ENCODE measurements around the gene TNFRSF6B. TPM values are rescaled to one million over a fixed set of nuclear protein-coding genes. Genes with fewer than 3 reads are reported as not detected.

Gene TNFRSF6B
- total RNA-seq, 1 donor from 2014 or later, result 2.3 TPM

DNA sequence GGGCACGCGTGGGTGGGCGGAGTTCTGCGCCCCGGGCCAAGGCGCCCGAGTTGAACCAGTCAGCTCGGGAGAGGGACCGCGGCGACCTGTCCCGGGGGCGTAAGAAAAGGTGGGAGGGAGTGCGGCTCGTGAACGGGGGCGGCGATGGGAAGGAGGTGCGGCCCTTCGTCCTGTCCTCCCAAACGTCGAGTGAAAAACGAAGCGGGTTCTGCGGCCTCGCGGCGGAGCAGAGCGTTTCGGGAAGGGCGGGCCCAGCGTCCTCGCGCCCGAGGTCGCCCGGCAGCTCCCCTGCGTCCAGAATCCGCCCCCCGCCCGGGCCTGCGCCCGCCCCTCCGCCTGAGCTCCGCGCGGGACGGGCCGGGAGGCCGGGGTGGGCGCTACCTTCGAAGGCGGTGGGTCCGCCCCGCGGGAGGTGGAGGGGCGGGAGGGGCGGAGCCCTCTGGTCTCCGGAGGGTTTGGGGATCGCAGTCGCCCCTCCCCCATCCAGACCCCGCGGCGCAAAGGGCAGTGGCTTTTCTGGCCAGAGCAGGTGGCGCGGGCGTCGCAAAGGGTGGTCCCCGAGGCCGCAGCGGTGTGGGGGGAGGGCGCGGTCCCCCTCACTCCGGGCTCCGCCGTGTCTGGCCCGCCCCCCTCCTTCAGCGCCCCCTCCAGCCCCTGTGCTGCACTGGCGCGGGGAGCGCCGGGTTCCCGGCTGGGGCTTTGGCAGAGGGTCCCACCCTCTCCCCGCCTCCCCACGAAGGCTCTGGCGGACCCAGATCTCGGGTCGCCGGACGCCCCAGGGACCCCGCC, 44.1 kb upstream of the TNFRSF6B start:
- H3K9me3 Mint-ChIP-seq (ENCODE audit: unreplicated experiment), result no peaks in the 10 kb centered on the region
- H3K27me3 Mint-ChIP-seq (ENCODE audit: unreplicated experiment), result no peaks in the 10 kb centered on the region
- DNase-seq (ENCODE audit: extremely low spot score, unreplicated experiment), result no peak
- no peak overlapping the region for H3K27ac Mint-ChIP-seq (ENCODE audit: unreplicated experiment)
- no peaks in the 10 kb centered on the region for H3K36me3 Mint-ChIP-seq (ENCODE audit: unreplicated experiment)
- TF ChIP-seq, protein P1, sequence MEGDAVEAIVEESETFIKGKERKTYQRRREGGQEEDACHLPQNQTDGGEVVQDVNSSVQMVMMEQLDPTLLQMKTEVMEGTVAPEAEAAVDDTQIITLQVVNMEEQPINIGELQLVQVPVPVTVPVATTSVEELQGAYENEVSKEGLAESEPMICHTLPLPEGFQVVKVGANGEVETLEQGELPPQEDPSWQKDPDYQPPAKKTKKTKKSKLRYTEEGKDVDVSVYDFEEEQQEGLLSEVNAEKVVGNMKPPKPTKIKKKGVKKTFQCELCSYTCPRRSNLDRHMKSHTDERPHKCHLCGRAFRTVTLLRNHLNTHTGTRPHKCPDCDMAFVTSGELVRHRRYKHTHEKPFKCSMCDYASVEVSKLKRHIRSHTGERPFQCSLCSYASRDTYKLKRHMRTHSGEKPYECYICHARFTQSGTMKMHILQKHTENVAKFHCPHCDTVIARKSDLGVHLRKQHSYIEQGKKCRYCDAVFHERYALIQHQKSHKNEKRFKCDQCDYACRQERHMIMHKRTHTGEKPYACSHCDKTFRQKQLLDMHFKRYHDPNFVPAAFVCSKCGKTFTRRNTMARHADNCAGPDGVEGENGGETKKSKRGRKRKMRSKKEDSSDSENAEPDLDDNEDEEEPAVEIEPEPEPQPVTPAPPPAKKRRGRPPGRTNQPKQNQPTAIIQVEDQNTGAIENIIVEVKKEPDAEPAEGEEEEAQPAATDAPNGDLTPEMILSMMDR (IDR thresholded peaks at IDR 0.05), result no peak
- peak overlapping the region; percentile 75 for H3K4me3 Mint-ChIP-seq (ENCODE audit: unreplicated experiment)
- H3K4me1 Mint-ChIP-seq (ENCODE audit: unreplicated experiment), result peaks cover 11% of the 10 kb centered on the region

DNA sequence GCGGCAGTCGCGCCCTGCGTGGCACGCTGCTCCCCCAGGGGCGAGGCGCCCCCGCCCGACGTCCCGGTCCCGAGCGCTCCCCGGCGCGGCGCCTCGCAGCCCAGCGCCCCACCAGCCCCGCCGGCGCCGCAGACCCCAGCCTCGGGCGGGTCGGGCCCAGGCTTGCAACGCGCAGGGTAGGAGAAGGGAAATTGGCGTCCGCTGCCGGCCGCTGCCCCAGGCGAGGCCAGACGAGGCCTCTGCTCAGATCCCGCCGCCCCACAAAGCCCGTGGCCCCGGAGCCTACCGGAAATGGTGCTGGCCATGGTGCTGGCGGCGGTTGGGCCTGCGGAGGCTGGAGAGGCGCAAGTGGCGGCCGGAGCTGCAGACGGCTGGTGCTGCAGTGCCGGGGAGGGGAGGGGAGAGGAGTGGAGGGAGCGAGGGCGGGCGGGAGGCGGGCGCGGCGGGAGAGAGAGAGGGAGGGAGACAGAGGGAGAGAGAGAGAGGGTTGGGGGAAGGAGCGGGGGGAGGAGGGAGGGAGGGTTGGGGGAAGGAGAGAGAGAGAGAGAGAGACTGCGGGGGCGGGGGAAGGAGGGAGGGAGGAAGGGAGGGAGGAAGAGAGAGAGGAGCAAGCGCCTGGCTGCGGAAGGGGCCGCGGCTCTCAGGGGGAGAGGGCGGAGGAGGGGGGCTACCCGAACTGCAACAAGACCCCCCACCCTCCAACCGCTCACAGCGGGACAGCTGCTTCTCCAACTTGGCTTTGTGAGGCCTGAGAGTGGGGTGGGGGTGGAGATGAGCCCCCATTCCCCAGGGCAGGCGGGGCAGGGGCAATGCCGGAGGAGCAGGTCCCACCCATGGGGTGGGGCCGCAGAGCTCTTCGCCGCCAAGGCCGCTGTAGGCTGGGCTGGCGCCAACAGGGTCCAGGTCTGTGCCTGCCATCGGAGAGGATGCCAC, 43.1 kb upstream of the TNFRSF6B start, which contains the start of gene STMN3:
Gene STMN3 (minus strand): TSS at position 384 of the 933 bp plus-strand sequence. CDS start 79 bp downstream, at position 305.
- peak; percentile 96 for DNase-seq (ENCODE audit: extremely low spot score, unreplicated experiment)
- no peaks in the 10 kb centered on the region for H3K36me3 Mint-ChIP-seq (ENCODE audit: unreplicated experiment)
- H3K27me3 Mint-ChIP-seq (ENCODE audit: unreplicated experiment), result no peaks in the 10 kb centered on the region
- H3K4me1 Mint-ChIP-seq (ENCODE audit: unreplicated experiment), result peaks cover 16% of the 10 kb centered on the region
- peak within 1 kb of the TSS; percentile 75 for H3K4me3 Mint-ChIP-seq (ENCODE audit: unreplicated experiment)
- H3K9me3 Mint-ChIP-seq (ENCODE audit: unreplicated experiment), result no peaks in the 10 kb centered on the region
- peak within 1 kb of the TSS; percentile 67 for H3K27ac Mint-ChIP-seq (ENCODE audit: unreplicated experiment)
- TF ChIP-seq, protein P1 (IDR thresholded peaks at IDR 0.05), result no peak

DNA sequence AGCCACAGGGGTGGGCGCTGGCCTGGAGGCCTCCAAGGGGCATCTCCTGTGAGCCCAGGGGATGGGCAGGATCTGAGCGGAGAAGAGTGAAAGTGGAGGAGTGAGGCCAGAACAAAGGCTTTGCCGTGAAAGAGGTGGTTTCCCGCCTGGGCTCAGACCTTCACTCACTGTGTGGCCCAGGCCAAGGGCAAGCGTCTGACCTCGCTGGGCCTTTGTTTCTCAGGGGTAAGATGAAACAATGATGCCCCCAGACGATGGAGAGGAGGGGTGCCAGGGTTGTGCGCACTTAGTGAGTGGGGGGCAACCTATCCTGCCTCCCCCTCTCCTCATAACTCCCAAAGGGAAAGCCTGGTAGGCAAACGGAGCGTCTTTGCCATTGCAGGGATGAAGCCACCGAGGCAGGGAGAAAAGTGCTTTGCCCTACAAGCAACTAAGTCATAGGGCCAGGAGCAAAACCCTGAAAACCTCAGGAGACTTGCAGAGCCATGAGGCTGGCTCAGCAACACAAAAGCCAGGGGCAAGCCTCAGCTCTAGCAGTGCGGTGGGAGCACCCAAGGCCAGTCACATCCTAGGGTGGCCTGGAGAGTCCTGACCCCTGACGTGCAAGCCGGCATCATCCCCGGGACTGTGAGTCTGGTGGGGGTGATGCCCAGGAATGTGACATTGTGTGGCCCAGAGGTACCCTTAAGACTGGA, 42.3 kb upstream of the TNFRSF6B start:
- peaks cover 24% of the 10 kb centered on the region for H3K4me1 Mint-ChIP-seq (ENCODE audit: unreplicated experiment)
- no peaks in the 10 kb centered on the region for H3K36me3 Mint-ChIP-seq (ENCODE audit: unreplicated experiment)
- H3K9me3 Mint-ChIP-seq (ENCODE audit: unreplicated experiment), result no peaks in the 10 kb centered on the region
- TF ChIP-seq, protein P1 (IDR thresholded peaks at IDR 0.05), result no peak
- H3K27me3 Mint-ChIP-seq (ENCODE audit: unreplicated experiment), result no peaks in the 10 kb centered on the region
- H3K27ac Mint-ChIP-seq (ENCODE audit: unreplicated experiment), result peak overlapping the region; percentile 67
- DNase-seq (ENCODE audit: extremely low spot score, unreplicated experiment), result no peak
- peak overlapping the region; percentile 67 for H3K4me3 Mint-ChIP-seq (ENCODE audit: unreplicated experiment)

DNA sequence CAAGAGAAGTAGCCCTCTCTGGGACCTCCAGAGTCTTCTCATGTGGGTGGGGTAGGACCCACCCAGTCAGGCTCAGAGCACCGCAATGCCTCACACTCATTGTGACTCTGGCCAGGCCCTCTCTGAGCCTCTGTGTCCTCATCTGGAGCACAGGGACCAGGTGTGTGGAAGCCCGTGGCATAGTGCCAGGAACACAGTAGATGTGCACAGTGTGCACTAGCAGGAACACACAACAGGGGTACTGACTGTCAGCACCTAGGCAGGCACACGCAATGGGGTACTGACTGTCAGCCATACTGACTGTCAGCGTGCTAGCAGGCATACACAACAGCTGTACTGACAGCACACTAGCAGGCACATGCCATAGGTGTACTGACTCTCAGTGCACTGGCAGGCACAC, 41.2 kb upstream of the TNFRSF6B start:
- H3K4me3 Mint-ChIP-seq (ENCODE audit: unreplicated experiment), result no peak overlapping the region
- H3K27ac Mint-ChIP-seq (ENCODE audit: unreplicated experiment), result no peak overlapping the region
- DNase-seq (ENCODE audit: extremely low spot score, unreplicated experiment), result no peak
- TF ChIP-seq, protein P1 (IDR thresholded peaks at IDR 0.05), result no peak
- H3K27me3 Mint-ChIP-seq (ENCODE audit: unreplicated experiment), result no peaks in the 10 kb centered on the region
- no peaks in the 10 kb centered on the region for H3K9me3 Mint-ChIP-seq (ENCODE audit: unreplicated experiment)
- H3K4me1 Mint-ChIP-seq (ENCODE audit: unreplicated experiment), result peaks cover 34% of the 10 kb centered on the region
- no peaks in the 10 kb centered on the region for H3K36me3 Mint-ChIP-seq (ENCODE audit: unreplicated experiment)
